ENCODE results near the gene SLC4A9. TPM values are rescaled to one million over a fixed set of nuclear protein-coding genes. Genes with fewer than 3 reads are reported as not detected.

The SLC4A9 gene
- total RNA-seq, 1 donor from 2014 or later, result not detected

GRCh38 chr5:140317859-140318258 lies 42.1 kb upstream of the SLC4A9 start:
- no peaks in the 10 kb centered on the region for H3K9me3 Mint-ChIP-seq
- H3K4me1 Mint-ChIP-seq, result no peaks in the 10 kb centered on the region
- ChIA-PET POLR2A (no interaction called here), CTCF (interaction anchor here (1.0 kb wide), 1 partner anchor 28 kb away, joined by 3 read pairs; the partner anchor contains the start of gene HBEGF)
- no peak for ATAC-seq (ENCODE audit: low read depth)
- no peak for DNase-seq
- no peaks in the 10 kb centered on the region for H3K36me3 Mint-ChIP-seq (ENCODE audit: low read depth)
- no peak overlapping the region for H3K27ac Mint-ChIP-seq
- TF ChIP-seq CTCF (IDR thresholded peaks at IDR 0.05), result no peak
- intact Hi-C loops (cut with micrococcal nuclease), result no loop called here
- H3K27me3 Mint-ChIP-seq, result no peaks in the 10 kb centered on the region
- no peak overlapping the region for H3K4me3 Mint-ChIP-seq

GRCh38 chr5:140318792-140319191 lies 41.2 kb upstream of the SLC4A9 start:
- no peaks in the 10 kb centered on the region for H3K36me3 Mint-ChIP-seq (ENCODE audit: low read depth)
- no peak overlapping the region for H3K4me3 Mint-ChIP-seq
- TF ChIP-seq CTCF (IDR thresholded peaks at IDR 0.05), result no peak
- DNase-seq, result no peak
- no peaks in the 10 kb centered on the region for H3K9me3 Mint-ChIP-seq
- POLR2A ChIA-PET, result no interaction called here
- intact Hi-C loops (cut with micrococcal nuclease), result no loop called here
- CTCF ChIA-PET, result no interaction called here
- H3K4me1 Mint-ChIP-seq, result no peaks in the 10 kb centered on the region
- no peak overlapping the region for H3K27ac Mint-ChIP-seq
- ATAC-seq (ENCODE audit: low read depth), result no peak
- H3K27me3 Mint-ChIP-seq, result no peaks in the 10 kb centered on the region

GRCh38 chr5:140319833-140320232 lies 40.2 kb upstream of the SLC4A9 start:
- ChIA-PET POLR2A (no interaction called here), CTCF (no interaction called here)
- no peaks in the 10 kb centered on the region for H3K36me3 Mint-ChIP-seq (ENCODE audit: low read depth)
- H3K27me3 Mint-ChIP-seq, result no peaks in the 10 kb centered on the region
- H3K9me3 Mint-ChIP-seq, result no peaks in the 10 kb centered on the region
- DNase-seq (no peak), ATAC-seq (ENCODE audit: low read depth) (no peak)
- no peak overlapping the region for H3K4me3 Mint-ChIP-seq
- intact Hi-C loops (cut with micrococcal nuclease), result no loop called here
- no peak for TF ChIP-seq CTCF (IDR thresholded peaks at IDR 0.05)
- no peaks in the 10 kb centered on the region for H3K4me1 Mint-ChIP-seq
- no peak overlapping the region for H3K27ac Mint-ChIP-seq

- ATAC-seq (ENCODE audit: low read depth) (no peak), DNase-seq (no peak)
- no peak overlapping the region for H3K27ac Mint-ChIP-seq
- H3K36me3 Mint-ChIP-seq (ENCODE audit: low read depth), result no peaks in the 10 kb centered on the region
- no peaks in the 10 kb centered on the region for H3K9me3 Mint-ChIP-seq
- ChIA-PET CTCF (interaction anchor here (0.8 kb wide), 1 partner anchor 30 kb away, joined by 4 read pairs; no protein-coding TSS in a partner anchor), POLR2A (interaction anchor here (1.3 kb wide), 1 partner anchor 19 kb away, joined by 3 read pairs; the partner anchor contains the start of gene PFDN1)
- intact Hi-C loops (cut with micrococcal nuclease), result no loop called here
- H3K27me3 Mint-ChIP-seq, result no peaks in the 10 kb centered on the region
- H3K4me3 Mint-ChIP-seq, result no peak overlapping the region
- no peak for TF ChIP-seq CTCF (IDR thresholded peaks at IDR 0.05)
- no peaks in the 10 kb centered on the region for H3K4me1 Mint-ChIP-seq
Measured at GRCh38 chr5:140321796-140322195, 38.2 kb upstream of the SLC4A9 start.

- Mint-ChIP-seq H3K4me1 (no peaks in the 10 kb centered on the region), H3K27ac (no peak overlapping the region), H3K27me3 (no peaks in the 10 kb centered on the region), H3K4me3 (no peak overlapping the region), H3K9me3 (no peaks in the 10 kb centered on the region), H3K36me3 (ENCODE audit: low read depth) (no peaks in the 10 kb centered on the region)
- ATAC-seq (ENCODE audit: low read depth) (no peak), DNase-seq (no peak)
- POLR2A ChIA-PET, result no interaction called here
- TF ChIP-seq CTCF (IDR thresholded peaks at IDR 0.05), result no peak
- CTCF ChIA-PET, result no interaction called here
- intact Hi-C loops (cut with micrococcal nuclease), result no loop called here
Measured at GRCh38 chr5:140322751-140323731, 37.0 kb upstream of the SLC4A9 start.

All from activated B cell treated with CpG ODN at 0.5 μM for 24 hours (primary cell).